Skeletal muscle satellite cell (primary cell): ENCODE data around the gene MRPS26.
"Not testable (repeated sequence)": the region's sequence is repeated elsewhere in the genome, so short reads cannot be mapped to it uniquely, and the experiment has no call there.

ENCODE experiments used
- H3K27me3 ChIP-seq: 2 replicates; pipeline ENCODE4 v1.7.0; 2013; ENCODE audit warnings: low read length; ENCODE audit not compliant: control insufficient read depth, insufficient read depth
- H3K36me3 ChIP-seq: 2 replicates; pipeline ENCODE4 v1.7.0; 2013; ENCODE audit warnings: mild to moderate bottlenecking, control low read depth, low read length; ENCODE audit not compliant: insufficient read depth
- H3K4me1 ChIP-seq: 2 replicates; pipeline ENCODE4 v1.7.0; 2013; ENCODE audit warnings: low read length; ENCODE audit not compliant: control insufficient read depth, insufficient read depth
- H3K4me2 ChIP-seq: 2 replicates; pipeline ENCODE4 v1.7.0; 2013; ENCODE audit warnings: mild to moderate bottlenecking, low read length
- H3K4me3 ChIP-seq: 2 replicates; pipeline ENCODE4 v1.7.0; 2013; ENCODE audit warnings: low read length
- H3K9ac ChIP-seq: 2 replicates; pipeline ENCODE4 v1.7.0; 2013; ENCODE audit warnings: mild to moderate bottlenecking, low read depth, low read length, moderate library complexity
- H3K9me3 ChIP-seq: replicated peaks from 2 replicates; pipeline ENCODE4 v1.7.0; 2013; ENCODE audit warnings: mild to moderate bottlenecking, control low read depth, low read length

Gene MRPS26

DNA sequence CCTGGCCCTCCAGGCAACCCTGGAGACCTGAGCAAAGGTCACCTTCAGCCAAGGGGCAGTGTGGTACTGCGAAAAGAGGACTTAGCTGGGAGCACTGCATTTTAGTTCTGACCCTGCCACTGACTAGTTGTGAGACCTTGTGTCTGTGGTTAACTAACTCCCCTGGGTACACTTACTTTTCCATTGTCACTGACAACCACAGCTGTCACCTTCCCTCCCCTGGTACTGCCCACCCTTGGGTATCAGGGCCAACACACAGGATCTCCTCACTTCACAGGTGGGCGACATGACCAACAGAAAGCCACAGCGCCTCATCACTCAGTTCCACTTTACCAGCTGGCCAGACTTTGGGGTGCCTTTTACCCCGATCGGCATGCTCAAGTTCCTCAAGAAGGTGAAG is 24.1 kb upstream of the MRPS26 start:
- Histone ChIP-seq H3K36me3 (peaks cover 31% of the 10 kb centered on the region), H3K27me3 (no peaks in the 10 kb centered on the region), H3K4me2 (no peak overlapping the region), H3K9ac (no peak overlapping the region), H3K4me3 (no peak overlapping the region), H3K9me3 (no peaks in the 10 kb centered on the region), H3K4me1 (no peaks in the 10 kb centered on the region)

DNA sequence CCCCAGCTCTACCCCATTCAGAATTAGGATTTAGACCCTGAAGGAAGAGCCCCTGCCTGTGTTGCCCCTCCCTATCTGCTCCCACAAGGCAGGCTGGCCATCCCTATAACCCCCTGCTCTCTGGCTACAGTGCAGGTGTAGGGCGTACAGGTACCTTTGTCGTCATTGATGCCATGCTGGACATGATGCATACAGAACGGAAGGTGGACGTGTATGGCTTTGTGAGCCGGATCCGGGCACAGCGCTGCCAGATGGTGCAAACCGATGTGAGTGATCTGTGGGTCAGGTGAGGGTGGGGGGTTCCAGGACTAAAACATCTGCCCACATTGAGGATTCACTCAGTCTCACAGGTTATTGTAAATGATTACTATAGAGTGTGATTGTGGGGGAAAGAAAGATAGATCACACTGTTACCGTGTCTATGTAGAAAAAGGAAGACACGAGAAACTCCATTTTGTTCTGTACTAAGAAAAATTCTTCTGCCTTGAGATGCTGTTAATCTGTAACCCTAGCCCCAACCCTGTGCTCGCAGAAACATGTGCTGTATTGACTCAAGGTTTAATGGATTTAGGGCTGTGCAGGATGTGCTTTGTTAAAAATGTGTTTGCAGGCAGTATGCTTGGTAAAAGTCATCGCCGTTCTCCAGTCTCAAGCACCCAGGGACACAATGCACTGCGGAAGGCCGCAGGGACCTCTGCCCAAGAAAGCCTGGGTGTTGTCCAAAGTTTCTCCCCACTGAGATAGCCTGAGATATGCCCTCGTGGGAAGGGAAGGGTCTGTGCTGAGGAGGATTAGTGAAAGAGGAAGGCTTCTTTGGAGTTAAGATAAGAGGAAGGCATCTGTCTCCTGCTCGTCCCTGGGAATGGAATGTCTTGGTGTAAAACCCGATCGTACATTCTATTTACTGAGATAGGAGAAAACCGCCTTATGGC is 23.0 kb upstream of the MRPS26 start:
- H3K9ac ChIP-seq, H3K27me3 ChIP-seq, H3K4me2 ChIP-seq, H3K4me3 ChIP-seq, H3K4me1 ChIP-seq, H3K9me3 ChIP-seq: not testable (repeated sequence)
- peaks cover 41% of the 10 kb centered on the region for H3K36me3 ChIP-seq

GRCh38 chr20:3027987-3028386 is 17.9 kb upstream of the MRPS26 start:
- Histone ChIP-seq H3K4me3 (no peak overlapping the region), H3K27me3 (no peaks in the 10 kb centered on the region), H3K9me3 (no peaks in the 10 kb centered on the region), H3K4me1 (no peaks in the 10 kb centered on the region), H3K36me3 (peaks cover 44% of the 10 kb centered on the region), H3K4me2 (no peak overlapping the region), H3K9ac (no peak overlapping the region)

- H3K36me3 ChIP-seq, result peaks cover 54% of the 10 kb centered on the region
- no peaks in the 10 kb centered on the region for H3K27me3 ChIP-seq
- no peak overlapping the region for H3K4me3 ChIP-seq
- no peak overlapping the region for H3K4me2 ChIP-seq
- no peaks in the 10 kb centered on the region for H3K9me3 ChIP-seq
- H3K9ac ChIP-seq, result no peak overlapping the region
- H3K4me1 ChIP-seq, result no peaks in the 10 kb centered on the region
Observed at GRCh38 chr20:3031524-3032147, 14.2 kb upstream of the MRPS26 start.

GRCh38 chr20:3032624-3033023 is 13.2 kb upstream of the MRPS26 start:
- Histone ChIP-seq H3K9ac (no peak overlapping the region), H3K4me2 (no peak overlapping the region), H3K36me3 (peaks cover 54% of the 10 kb centered on the region), H3K4me3 (no peak overlapping the region), H3K4me1 (no peaks in the 10 kb centered on the region), H3K27me3 (no peaks in the 10 kb centered on the region), H3K9me3 (no peaks in the 10 kb centered on the region)

GRCh38 chr20:3037654-3038053 is 8.2 kb upstream of the MRPS26 start:
- no peak overlapping the region for H3K9ac ChIP-seq
- H3K36me3 ChIP-seq, result peaks cover 64% of the 10 kb centered on the region
- H3K27me3 ChIP-seq, result no peaks in the 10 kb centered on the region
- H3K4me2 ChIP-seq, result no peak overlapping the region
- H3K4me1 ChIP-seq, result peaks cover 6% of the 10 kb centered on the region
- H3K4me3 ChIP-seq, result no peak overlapping the region
- H3K9me3 ChIP-seq, result no peaks in the 10 kb centered on the region

DNA sequence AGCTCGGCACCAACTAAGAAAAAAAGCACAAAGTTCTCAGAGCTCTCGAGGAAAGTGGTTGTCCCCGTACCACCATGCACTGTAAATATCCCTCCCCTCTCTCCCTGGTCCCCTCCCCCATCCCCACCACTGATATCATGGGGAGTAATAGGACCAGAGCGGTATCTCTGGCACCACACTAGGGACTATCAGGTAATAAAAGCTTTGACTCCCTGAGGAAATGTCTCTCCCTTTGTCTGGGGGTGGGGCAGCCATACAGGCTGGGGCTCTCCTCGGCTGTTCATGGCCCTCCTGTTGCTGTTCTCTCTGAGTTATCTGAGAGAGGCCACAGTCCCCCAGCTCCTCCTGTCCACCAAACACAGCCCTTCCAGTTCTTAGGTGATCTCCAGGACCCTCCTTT is 7.4 kb upstream of the MRPS26 start:
- H3K36me3 ChIP-seq, result peaks cover 67% of the 10 kb centered on the region
- no peaks in the 10 kb centered on the region for H3K9me3 ChIP-seq
- H3K4me1 ChIP-seq, result peaks cover 6% of the 10 kb centered on the region
- H3K9ac ChIP-seq, result no peak overlapping the region
- H3K4me2 ChIP-seq, result no peak overlapping the region
- H3K27me3 ChIP-seq, result no peaks in the 10 kb centered on the region
- H3K4me3 ChIP-seq, result no peak overlapping the region

GRCh38 chr20:3039426-3039825 is 6.4 kb upstream of the MRPS26 start:
- peaks cover 6% of the 10 kb centered on the region for H3K4me1 ChIP-seq
- no peaks in the 10 kb centered on the region for H3K9me3 ChIP-seq
- no peaks in the 10 kb centered on the region for H3K27me3 ChIP-seq
- H3K4me2 ChIP-seq, result no peak overlapping the region
- H3K36me3 ChIP-seq, result peaks cover 63% of the 10 kb centered on the region
- H3K9ac ChIP-seq, result no peak overlapping the region
- no peak overlapping the region for H3K4me3 ChIP-seq

GRCh38 chr20:3040086-3040485 is 5.8 kb upstream of the MRPS26 start:
- Histone ChIP-seq H3K4me1 (peaks cover 10% of the 10 kb centered on the region), H3K9ac (no peak overlapping the region), H3K4me3 (no peak overlapping the region), H3K4me2 (no peak overlapping the region), H3K27me3 (no peaks in the 10 kb centered on the region), H3K9me3 (no peaks in the 10 kb centered on the region), H3K36me3 (peaks cover 58% of the 10 kb centered on the region)

DNA sequence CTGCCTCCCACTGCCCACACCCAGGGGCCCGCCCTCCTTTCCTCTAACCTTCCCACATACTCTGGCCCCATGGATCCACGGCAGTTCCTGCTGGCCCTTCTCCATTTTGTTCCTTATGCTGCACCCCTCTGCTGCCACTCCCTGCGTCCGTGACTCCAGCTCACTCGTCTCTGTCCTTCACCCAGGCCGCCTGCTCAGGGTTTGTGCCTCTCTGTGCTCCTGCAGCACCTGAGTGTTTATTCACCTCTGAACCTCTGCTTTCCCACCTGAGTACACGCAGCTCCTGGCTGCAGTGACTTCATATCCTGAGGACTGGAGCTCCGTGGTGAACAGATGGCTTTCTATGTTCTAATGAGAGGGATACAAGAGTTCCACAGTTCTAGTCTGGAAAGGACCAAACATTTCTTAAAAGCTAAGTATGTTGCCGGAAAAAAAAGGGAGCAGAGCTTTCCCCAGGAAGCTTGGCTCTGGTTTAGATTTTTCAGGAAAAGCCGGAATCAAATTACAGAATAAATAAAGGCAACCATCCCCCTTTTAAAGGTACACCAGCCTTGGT is 3.9 kb upstream of the MRPS26 start:
- H3K4me1 ChIP-seq, result peaks cover 20% of the 10 kb centered on the region
- H3K9me3 ChIP-seq, result no peaks in the 10 kb centered on the region
- H3K4me2 ChIP-seq, result no peak overlapping the region
- H3K9ac ChIP-seq, result no peak overlapping the region
- H3K36me3 ChIP-seq, result peaks cover 39% of the 10 kb centered on the region
- H3K27me3 ChIP-seq, result no peaks in the 10 kb centered on the region
- no peak overlapping the region for H3K4me3 ChIP-seq

DNA sequence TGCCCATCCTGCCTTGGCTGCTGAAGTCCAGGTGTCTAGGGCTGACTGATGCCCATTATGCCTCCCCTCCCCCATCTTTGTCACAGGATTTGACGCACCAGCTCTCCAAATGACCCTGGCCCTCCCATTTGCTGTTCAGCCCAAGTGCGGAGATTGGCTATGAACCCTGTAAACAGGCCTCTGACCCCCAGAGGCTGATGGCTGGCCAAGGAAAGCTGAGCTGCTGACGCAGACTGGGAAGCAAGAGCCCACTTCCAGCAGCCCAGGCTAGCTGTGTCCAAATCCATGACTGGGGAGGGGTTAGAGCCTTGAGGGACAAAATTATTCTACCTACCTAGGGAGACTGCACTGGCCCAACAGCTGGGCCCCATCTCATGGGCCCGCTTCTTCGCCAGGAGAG is 3.2 kb upstream of the MRPS26 start:
- H3K4me3 ChIP-seq, result no peak overlapping the region
- no peak overlapping the region for H3K9ac ChIP-seq
- no peaks in the 10 kb centered on the region for H3K9me3 ChIP-seq
- H3K4me2 ChIP-seq, result no peak overlapping the region
- H3K4me1 ChIP-seq, result peaks cover 27% of the 10 kb centered on the region
- H3K36me3 ChIP-seq, result peaks cover 35% of the 10 kb centered on the region
- H3K27me3 ChIP-seq, result no peaks in the 10 kb centered on the region
